Measurements from ENCODE around the gene COL18A1.

The COL18A1 gene

DNA sequence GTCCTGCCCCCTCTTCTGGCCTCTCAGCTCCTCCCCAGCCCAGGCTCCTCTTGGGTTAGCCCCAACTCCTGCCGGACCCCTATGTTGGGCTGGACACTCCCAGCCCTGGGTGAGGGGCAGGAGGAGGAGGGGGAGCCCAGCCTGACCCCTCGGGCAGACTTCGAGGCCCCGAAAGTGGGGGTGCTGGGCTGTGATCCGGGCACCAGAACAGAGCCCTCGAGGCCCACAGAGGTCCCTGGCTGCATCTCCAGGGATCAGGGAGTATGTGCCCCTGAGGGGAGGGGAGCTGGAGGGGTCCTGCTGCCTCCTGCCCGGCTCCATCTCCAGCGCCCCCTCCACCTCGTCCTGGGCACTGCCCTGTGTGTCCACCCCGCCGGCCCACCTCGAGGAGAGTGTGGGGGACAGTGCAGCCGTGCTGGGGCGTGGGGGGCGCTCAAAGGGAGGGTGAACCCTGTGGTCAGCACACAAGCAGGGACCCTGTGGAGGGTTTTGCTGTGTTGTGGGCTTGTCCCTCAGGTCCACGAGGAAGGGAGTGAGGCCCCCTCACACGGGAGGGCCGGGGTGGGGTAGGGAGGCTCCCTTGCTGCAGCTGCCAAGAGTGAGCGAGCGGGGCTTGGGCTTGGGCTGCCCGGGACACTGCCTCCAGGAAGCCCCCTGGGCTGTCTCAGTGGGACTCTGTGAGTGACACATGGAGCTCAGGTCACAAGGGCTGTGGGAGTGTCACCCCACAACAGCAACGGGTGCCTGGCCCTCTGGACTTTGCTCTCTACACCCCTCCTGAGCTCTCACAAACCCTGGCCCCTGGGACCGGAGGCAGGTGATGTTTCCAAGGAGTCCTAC lies 54.4 kb downstream of the COL18A1 start:
- Histone ChIP-seq H3K27ac (peak overlapping the region; percentile 77), H3K27me3 (replicated peaks) (no peaks in the 10 kb centered on the region), H3K4me3 (ENCODE audit: low read depth, low read length) (no peak overlapping the region), H3K36me3 (replicated peaks) (peaks cover 7% of the 10 kb centered on the region)
- TF ChIP-seq, protein P1, sequence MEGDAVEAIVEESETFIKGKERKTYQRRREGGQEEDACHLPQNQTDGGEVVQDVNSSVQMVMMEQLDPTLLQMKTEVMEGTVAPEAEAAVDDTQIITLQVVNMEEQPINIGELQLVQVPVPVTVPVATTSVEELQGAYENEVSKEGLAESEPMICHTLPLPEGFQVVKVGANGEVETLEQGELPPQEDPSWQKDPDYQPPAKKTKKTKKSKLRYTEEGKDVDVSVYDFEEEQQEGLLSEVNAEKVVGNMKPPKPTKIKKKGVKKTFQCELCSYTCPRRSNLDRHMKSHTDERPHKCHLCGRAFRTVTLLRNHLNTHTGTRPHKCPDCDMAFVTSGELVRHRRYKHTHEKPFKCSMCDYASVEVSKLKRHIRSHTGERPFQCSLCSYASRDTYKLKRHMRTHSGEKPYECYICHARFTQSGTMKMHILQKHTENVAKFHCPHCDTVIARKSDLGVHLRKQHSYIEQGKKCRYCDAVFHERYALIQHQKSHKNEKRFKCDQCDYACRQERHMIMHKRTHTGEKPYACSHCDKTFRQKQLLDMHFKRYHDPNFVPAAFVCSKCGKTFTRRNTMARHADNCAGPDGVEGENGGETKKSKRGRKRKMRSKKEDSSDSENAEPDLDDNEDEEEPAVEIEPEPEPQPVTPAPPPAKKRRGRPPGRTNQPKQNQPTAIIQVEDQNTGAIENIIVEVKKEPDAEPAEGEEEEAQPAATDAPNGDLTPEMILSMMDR (IDR thresholded peaks at IDR 0.05; ENCODE audit: low read depth, low read length, missing control alignments), result no peak
- in situ Hi-C loops (cut with HindIII; ENCODE audit: low pct_ligation_motif_present, low sequenced_read_pairs), result no loop called here
- DNase-seq, result no peak

DNA sequence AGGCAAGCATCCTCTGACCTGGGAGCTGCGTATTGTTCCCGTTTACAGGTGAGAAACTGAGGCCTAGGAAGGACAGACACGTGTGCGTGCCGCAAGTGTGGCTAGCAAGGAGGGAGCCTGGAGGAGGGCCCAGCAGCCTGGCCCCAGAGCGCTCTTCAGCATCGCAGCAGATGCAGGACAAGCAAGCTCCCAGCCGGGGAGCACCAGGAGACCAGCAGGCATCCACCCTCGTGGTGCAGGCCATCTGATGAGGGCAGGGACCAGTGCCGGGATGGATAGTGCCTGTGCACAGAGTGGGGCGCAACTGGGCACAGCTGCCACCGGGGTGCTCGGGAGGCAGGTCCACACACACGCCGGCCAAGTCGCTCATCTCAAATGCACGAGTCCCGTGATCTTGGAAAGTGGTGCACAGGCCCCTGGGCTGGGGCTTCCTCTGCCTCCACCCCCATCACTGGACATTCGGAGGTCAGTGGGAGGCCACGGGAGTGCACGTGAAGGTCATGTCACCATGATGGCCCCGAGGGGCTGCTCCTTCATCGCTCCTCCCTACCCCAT lies 55.1 kb downstream of the COL18A1 start:
- TF ChIP-seq, protein P1 (IDR thresholded peaks at IDR 0.05; ENCODE audit: low read depth, low read length, missing control alignments), result no peak
- DNase-seq, result no peak
- Histone ChIP-seq H3K27ac (peak overlapping the region; percentile 77), H3K4me3 (ENCODE audit: low read depth, low read length) (no peak overlapping the region), H3K27me3 (replicated peaks) (no peaks in the 10 kb centered on the region), H3K36me3 (replicated peaks) (peaks cover 7% of the 10 kb centered on the region)
- in situ Hi-C loops (cut with HindIII; ENCODE audit: low pct_ligation_motif_present, low sequenced_read_pairs), result no loop called here

DNA sequence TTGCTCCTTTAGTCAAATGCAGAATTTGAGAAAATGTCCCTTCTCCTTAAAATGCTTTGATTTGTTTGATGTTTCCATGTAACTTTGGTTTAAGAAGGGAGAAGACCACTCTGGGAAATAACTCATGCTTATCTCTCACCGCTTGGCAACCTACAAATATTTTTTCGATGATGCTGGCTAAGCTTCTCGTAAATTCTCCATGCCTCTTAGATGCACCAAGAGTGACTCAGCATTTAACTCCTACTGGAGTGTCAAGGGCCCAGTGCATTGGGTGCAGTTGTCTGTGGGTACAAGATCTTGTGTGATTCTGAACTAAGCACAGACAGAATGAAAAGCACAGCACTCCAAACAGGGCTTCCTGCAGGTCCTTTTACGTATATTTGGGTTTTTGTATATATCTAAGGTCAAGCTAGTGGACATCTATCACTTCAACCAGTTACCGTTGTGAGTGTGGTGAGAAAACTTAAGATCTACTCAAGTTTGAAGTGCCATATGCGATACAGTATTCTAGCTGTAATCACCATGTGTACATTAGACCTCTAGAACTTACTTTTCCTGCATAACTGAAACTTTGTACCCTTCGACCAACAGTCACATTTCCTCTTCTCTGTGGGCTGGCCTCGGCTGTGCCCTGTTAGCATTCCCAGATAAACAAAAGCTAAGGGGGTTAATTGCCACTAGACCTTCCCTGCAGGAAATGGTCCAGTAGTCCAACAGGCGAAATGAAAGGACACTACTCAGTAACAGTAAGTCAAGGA lies 55.8 kb downstream of the COL18A1 start:
- H3K36me3 ChIP-seq (replicated peaks), result peaks cover 7% of the 10 kb centered on the region
- no peak overlapping the region for H3K4me3 ChIP-seq (ENCODE audit: low read depth, low read length)
- peak; percentile 90 for DNase-seq
- TF ChIP-seq, protein P1 (IDR thresholded peaks at IDR 0.05; ENCODE audit: low read depth, low read length, missing control alignments), result no peak
- in situ Hi-C loops (cut with HindIII; ENCODE audit: low pct_ligation_motif_present, low sequenced_read_pairs), result no loop called here
- H3K27ac ChIP-seq, result peak overlapping the region; percentile 77
- H3K27me3 ChIP-seq (replicated peaks), result no peaks in the 10 kb centered on the region

DNA sequence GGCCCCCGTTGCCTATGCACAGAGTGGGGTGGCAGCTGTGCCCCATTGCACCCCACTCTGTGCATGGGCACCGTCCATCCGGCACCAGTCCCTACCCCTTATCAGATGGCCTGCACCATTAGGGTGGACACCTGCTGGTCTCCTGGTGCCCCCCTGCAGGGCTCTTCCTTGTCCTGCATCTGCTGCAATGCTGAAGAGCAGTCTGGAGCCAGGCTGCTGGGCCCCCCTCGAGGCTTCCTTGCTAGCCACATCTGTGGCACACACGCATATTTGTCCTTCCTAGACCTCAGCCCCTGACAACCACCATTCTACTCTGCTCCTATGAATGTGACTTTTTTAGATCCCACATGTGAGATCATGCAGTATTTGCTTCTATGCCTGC lies 56.4 kb downstream of the COL18A1 start:
- TF ChIP-seq, protein P1 (IDR thresholded peaks at IDR 0.05; ENCODE audit: low read depth, low read length, missing control alignments), result no peak
- peaks cover 6% of the 10 kb centered on the region for H3K36me3 ChIP-seq (replicated peaks)
- no peak overlapping the region for H3K4me3 ChIP-seq (ENCODE audit: low read depth, low read length)
- H3K27me3 ChIP-seq (replicated peaks), result no peaks in the 10 kb centered on the region
- in situ Hi-C loops (cut with HindIII; ENCODE audit: low pct_ligation_motif_present, low sequenced_read_pairs), result no loop called here
- H3K27ac ChIP-seq, result peak overlapping the region; percentile 77
- no peak for DNase-seq

DNA sequence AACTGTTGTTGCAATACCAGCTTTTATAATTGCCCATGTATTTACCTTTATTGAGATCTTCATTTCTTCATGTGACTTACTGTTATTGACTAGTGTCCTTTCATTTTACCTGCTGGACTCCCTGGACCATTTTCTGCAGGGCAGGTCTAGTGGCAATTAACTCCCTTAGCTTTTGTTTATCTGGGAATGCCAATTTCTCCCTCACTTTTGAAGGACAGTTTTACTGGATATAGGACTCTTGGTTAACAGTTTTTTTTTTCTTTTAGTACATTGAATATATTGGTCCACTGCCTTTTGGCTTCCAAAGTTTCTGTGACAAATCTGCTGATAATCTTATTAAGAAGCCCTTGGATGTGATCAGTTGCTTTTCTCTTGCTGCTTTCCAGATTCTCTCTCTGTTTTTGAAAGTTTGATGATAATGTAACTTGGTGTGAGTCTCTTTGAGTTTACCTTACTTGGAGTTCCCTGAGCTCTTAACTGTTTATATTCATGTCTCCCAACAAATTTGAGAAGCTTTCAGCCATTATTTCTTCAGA lies 56.9 kb downstream of the COL18A1 start:
- H3K27me3 ChIP-seq (replicated peaks), result no peaks in the 10 kb centered on the region
- in situ Hi-C loops (cut with HindIII; ENCODE audit: low pct_ligation_motif_present, low sequenced_read_pairs), result no loop called here
- DNase-seq, result no peak
- TF ChIP-seq, protein P1 (IDR thresholded peaks at IDR 0.05; ENCODE audit: low read depth, low read length, missing control alignments), result no peak
- H3K27ac ChIP-seq, result no peak overlapping the region
- H3K36me3 ChIP-seq (replicated peaks), result peaks cover 5% of the 10 kb centered on the region
- no peak overlapping the region for H3K4me3 ChIP-seq (ENCODE audit: low read depth, low read length)
